HG03060 (cell line): ENCODE measurements around the gene CD8B.
A peak's percentile ranks its signal among the peaks of the same experiment; 100 is the strongest.
"Not testable (repeated sequence)": the region's sequence is repeated elsewhere in the genome, so short reads cannot be mapped to it uniquely, and the experiment has no call there.

Experiments
- ATAC-seq: cut with Tn5 transposase; IDR thresholded peaks from one replicate; pipeline ENCODE4 v1.9.1; 2021; ENCODE audit warnings: low read depth, moderate number of reproducible peaks; ENCODE audit not compliant: unreplicated experiment

The CD8B gene

DNA sequence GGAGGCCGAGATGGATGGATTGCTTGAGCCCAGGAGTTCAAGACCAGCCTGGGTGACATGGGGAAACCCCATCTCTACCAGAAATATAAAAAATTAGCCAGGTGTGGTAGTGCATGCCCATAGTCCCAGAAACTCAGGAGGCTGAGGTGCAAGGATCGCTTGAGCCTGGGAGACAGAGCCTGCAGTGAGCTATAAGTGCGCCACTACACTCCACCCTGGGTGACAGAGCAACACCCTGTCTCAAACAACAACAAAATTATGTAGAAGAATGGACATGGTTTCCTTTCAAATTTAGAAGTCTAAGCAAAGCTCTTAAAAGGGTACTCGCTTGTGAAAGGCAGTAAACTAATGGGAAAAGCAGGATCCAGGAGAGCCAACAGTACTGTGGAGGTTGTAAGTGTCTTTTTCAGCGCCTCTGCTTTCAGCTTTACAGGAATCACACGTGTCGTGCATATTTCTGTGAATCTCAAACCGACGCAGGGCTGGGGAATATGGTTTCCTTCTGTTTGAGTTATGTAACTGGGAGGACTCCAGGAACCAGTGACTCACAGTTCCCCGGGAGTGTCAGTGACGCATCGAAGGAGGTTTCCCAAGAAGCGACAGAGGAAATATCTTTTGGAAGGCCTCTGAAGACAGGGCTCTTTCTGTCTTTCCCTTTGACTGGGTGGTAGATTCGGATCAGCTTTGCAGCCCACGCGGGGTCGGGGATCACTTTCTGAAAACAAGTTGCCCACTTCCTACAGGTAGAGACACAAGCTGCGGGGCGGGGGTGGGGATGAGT lies 24.6 kb downstream of the CD8B start:
- ATAC-seq, result not testable (repeated sequence)

DNA sequence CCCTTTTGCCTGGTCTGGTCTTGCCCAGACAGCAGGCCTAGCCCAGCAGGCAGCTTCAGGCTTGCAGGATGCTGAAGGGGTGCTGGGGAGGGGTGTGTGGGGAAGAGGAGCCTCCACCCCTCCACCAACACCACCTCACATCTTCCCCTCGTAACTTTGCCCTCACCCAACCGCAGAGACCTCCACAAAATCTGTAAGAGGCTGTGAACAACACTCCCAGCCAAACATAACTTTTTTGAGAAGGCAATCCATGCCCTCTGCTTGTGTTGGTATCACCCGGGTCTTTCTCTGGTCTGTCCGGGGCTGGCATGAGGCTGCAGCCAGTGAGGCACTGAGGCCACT lies 26.2 kb downstream of the CD8B start:
- not testable (repeated sequence) for ATAC-seq

DNA sequence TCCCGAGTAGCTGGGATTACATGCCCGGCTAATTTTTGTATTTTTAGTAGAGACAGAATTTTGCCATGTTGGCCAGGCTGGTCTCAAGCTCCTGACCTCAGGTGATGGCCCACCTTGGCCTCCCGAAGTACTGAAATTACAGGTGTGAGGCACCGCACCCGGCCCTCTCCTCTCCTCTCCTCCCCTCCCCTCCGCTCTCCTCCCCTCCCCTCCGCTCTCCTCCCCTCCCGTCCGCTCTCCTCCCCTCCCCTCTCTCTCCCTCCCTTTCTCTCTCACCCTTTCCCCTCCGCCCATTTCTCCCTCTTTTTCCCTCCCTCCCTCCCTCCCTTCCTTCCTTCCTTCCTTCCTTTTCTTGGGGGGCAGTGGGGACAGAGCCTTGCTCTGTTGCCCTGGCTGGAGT lies 28.4 kb downstream of the CD8B start:
- ATAC-seq, result no peak

DNA sequence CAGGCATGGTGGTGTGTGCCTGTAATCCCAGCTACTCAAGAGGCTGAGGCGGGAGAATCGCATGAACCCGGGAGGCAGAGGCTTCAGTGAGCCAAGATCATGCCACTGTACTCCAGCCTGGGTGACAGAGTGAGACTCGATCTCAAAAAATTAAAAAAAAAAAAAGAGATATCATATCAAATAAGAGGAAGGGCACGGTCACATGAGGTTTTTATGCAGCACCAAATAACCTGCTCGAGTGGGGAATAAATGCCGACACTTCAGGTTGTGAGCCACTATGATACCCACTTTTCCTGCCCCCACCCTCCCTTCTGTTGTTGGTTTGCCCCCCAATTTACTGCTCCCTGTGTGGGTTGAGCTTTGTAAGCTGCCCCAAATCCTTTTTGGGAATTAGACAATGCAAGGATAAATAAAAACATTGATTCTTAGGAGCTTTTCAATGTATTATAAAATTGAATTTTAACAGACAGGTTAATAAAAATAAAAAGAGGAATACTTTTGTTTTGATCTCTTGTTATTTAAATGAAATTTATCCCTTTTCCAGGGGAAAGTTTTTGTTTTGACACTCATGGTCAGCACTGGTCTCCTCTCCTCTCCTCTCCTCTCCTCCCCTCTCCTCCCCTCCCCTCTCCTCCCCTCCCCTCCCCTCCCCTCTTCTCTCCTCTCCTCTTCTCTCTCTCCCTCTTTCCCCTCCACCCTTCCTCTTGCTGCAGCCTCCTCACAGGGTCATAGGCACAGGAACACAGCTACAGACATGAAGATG lies 29.2 kb downstream of the CD8B start:
- no peak for ATAC-seq

DNA sequence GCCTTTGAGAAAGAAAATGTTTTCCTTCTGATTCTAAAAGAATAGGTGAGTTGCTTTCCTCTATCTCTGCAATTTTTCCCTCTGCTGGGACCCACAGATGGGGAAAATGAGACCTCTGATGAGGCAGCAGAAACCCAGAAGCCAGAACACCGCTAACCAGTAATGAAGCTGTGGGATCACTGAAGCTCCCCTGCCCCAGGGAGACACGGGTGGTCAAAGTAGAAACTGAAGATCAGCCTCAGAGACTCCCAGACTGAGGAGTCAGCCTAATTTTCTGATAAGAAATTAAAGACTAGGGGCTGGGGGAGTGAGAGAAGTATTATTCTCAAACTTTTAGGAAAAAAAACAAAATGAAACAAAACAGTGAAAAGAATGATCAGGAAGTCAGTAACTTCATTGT lies 30.1 kb downstream of the CD8B start:
- no peak for ATAC-seq

DNA sequence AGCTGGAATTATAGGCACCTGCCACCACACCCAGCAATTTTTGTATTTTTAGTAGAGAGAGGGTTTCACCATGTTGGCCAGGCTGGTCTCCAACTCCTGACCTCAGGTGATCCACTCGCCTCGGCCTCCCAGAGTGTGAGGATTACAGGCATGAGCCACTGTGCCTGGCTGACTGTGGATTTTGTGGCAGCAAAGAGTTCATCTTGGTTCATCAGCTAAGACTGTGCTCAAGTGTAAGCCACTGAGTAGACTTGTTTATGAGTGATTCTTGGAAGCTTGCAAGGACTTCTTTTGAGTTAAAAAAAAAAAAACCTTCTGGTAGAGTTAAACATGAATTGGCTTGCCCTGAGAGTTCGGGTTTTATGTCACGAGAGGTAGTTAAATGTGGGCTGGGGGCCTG lies 34.7 kb downstream of the CD8B start:
- ATAC-seq, result no peak

DNA sequence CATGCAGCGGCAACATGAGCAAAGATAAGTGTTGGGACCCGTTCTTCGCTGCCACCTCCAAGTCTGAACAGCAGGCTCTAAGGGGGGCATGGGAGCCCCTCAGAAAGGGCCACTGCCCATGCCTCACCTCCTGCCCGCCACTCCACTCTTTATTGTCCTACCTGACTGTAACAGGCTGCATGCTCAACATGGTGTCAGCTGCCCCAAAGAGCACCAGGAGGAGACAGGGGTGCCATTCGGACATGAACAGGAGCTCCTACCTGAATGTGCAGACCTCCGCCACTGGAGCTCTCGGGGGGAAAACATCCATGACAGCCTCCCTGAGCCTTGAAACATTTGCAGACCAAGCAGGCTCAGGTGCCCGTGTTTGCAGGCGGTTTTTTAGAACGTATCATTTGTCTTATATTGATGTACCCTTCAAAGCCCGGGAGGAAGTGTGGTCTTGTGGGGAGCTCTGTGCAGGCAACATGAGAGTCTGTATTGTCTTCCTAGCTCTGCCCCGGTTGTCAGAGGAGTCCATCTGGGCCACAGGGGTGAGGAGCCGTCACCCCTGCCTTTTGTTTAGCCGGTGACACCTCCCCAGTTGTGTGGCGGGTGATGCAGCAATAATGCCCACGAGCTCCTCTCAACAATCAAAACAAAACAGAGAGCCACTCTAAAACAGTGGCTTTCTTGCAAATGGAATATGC lies 35.8 kb downstream of the CD8B start:
- ATAC-seq, result no peak

DNA sequence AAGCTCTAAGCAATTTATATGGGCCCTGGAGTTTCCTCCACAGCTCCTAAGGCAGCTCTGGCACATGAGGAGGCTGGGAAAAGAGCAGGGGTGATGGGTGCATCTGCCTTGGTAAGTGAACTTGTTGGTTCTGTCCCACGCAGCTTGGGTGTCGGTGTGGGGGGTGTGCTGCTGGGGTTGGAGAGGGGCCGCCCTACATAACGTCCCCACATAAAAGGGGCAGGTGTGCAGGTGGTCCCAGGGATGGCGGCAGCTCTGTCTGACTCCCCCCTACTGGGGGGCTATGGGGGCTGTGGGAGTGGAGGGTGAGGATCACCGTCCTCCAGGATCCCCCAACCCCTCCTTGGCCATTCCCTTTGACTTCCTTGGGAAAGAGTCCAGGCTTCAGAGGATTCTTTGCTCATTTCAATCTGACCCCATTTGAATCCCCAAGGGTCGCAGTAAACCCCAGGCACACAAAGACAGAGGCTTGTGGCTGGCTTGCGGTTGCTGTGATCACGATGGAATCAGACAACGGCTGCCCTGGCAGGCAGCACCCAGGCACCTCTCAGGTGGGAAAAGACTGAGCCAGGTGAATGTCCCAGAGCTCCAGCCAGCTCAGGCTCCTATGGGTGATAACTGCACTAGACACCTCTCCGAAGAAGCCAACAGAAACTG lies 36.5 kb downstream of the CD8B start:
- no peak for ATAC-seq

DNA sequence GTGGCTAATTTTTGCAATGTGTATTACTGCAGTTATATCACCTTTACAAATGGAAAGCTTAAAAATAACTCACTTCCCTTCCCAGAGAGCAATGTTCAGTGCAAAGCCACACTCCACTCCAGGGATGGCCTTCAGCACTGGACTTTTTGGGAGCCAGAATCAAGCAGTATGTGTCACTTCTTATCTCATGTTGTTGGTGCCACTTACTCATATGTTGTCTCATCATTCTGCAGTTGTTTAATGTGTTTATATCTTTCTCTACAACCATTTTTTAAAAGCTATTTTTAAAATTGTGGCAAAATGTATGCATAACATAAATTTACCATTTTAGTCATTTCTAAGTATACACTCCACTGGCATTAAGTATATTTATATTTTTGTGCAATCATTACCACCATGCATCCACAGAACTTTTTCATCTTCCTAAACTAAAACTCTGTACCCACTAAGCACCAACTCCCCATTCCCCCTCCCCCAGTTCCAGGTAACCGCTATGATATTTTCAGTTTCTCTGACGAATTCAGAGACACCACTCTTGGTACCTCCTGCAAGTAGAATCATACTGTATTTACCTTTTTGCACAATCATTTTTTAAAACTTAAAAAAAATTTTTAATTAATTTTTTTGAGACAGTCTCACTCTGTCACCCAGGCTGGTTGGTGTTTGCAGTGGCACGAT lies 38.9 kb downstream of the CD8B start:
- ATAC-seq, result no peak

DNA sequence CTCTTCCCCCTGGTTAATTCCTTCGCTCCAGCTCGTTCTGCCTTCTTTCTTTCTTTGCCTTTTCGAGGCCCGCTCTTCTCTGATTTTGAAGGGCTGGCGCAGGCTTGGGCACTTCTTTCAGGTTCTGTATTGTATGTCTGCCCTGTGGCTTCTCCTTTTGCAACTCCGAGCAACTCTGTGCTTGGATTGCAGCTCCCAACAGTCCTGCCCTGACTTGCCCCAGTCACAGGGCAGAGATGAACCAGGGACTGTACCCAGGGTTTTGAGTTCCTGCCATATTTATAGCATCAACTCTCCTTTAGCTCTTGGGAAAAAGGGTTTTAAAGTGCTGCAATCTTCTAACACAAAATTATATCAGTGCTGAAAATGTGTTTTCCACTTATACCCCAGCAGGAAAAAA lies 39.8 kb downstream of the CD8B start:
- ATAC-seq, result no peak

DNA sequence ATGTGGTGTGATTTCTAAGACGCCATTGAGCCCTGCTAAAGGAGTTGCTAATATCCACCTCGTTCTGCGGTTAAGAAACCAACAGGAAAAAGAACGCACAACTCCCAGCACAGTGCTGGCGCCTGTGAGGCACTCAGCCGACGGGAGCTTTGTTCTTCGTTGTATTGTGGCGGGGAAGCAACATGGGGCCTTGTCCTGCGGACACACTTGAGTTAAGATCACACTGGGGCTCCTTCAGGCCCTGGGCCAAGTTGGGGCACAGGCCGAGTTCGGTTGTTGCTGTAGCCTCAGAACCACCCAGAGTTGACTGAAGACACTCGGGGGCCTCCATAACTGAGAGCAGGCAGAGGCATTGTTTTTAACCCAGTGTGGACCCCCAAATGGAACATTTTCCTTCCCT lies 40.4 kb downstream of the CD8B start:
- ATAC-seq, result no peak

DNA sequence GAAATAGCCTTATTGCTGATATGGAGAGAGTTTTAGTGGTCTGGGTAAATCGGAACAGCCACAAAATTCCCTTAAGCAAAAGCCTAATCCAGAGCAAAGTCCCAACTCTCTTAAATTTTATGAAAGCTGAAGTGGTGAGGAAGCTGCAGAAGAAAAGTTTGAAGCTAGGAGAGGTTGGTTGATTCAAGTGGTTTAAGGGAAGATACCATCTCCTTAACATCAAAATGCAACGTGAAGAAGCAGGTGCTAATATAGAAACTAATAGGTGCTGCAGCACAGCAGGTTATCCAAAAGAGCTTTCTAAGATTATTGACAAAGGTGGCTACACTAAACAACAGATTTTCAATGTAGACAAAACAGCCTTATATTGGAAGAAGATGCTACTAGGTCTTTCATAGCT lies 42.7 kb downstream of the CD8B start:
- no peak for ATAC-seq

DNA sequence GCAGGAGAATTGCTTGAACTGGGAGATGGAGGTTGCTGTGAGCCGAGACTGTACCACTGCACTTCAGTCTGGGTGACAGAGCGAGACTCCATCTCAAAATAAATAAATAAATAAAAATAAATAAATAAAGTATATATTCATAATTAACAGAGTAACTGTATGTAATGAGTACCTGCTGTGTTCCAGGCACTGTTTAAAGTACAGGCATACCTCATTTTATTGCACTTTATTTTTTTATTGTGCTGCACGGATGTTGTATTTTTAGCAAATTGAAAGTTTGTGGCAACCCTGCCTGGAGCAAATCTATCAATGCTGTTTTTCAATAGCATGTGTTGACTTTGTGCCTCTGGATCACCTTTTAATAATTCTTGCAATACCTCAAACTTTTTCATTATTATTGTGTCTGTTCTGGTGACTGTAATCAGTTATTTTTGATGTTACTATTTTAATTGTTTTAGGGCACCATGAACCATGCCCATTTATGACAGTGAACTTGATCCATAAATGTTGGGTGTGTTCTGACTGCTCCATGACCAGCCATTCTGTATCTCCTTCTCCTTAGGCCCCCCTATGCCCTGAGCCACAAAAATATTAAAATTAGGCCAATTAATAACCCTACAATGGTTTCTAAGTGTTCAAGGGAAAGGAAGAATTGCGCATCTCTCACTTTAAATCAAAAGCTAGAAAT lies 43.4 kb downstream of the CD8B start:
- ATAC-seq, result no peak

DNA sequence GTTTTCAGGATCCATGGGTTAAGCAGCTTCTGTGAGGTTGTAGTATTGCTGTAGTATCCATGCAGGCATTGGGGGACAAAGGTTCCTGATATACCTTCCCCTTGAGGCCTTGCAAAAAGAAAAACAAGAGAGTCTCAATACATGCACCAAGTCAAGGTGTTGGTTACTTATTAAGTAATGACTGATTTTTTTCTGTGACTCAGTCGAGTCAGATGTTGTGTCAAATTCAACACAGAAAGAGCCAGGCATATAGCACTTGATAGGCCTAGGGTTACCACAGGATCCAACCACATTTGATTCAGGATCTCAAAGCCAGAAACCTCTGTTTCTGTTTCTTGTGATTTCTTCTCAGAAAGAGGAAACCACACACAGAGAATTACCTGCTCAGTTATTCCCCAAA lies 46.1 kb downstream of the CD8B start:
- ATAC-seq, result no peak

DNA sequence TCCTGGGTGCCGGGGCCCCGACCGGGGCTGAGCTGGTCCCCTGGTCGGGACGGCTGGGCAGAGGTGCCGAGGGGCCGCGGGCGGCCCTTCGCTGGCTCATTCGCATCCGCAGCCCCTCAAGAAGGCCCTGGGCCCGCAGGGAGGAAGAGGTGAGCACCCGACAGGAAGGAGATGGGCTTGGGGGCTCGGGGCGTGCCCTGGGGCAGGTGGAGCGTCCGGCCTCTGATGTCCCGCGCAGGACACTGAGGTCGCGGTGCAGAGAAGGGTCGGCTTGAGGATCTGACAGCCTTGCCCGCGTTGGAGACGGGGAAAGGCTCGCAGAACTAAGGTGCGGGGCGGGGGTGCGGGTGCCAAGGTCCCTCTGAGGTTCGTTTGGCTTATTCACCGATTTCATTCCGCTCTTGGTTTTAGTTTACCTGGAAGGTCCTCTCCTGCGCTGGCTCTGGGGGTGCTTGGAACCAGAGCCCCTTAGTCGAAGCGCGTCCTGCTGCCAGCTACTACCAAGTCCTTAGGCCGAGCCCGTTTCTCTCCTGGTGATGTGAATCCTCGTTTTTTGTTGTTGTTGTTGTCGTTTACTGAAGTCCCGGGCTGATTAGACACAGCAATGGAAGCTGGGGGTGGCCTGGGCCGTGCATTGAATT lies 52.1 kb downstream of the CD8B start:
- ATAC-seq, result no peak

DNA sequence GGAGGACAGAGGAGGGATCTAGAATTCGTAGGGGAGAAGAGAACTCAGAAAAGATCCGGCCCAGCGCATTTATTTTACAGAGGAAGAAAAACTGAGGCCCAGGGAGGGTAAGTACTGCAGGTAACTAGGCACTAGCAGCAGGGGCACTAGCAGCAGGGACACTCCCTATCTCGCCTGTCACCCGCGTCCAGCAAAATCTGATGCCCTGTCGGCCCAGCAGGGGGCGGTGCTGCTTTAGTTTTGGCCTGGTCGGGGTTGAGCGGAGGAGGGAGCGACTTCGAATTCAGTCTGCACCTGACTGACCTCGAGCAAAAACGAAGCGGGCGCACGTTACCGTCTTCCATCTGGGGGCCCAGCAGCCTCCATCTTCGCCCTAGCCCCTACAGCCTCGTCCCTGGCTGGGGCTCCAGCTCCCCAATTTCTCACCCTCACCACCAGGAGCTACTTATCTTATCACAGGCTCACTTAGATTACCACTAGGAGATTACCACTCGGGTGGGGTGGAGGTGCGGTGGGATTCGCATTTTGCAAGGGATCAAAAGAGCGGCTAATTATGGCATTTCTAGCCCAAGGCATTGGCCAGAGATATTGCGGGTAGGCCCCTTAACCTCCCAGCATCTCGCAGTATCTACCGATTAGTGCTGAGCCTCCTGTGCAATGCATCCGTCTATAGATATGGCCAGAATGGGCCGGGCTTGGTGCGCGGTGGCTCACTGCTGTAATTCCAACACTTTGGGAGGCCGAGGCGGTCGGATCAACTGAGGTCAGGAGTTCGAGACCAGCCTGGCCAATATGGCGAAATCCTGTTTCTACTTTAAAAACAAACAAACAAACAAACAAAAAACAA lies 53.1 kb downstream of the CD8B start:
- peak; percentile 88 for ATAC-seq

DNA sequence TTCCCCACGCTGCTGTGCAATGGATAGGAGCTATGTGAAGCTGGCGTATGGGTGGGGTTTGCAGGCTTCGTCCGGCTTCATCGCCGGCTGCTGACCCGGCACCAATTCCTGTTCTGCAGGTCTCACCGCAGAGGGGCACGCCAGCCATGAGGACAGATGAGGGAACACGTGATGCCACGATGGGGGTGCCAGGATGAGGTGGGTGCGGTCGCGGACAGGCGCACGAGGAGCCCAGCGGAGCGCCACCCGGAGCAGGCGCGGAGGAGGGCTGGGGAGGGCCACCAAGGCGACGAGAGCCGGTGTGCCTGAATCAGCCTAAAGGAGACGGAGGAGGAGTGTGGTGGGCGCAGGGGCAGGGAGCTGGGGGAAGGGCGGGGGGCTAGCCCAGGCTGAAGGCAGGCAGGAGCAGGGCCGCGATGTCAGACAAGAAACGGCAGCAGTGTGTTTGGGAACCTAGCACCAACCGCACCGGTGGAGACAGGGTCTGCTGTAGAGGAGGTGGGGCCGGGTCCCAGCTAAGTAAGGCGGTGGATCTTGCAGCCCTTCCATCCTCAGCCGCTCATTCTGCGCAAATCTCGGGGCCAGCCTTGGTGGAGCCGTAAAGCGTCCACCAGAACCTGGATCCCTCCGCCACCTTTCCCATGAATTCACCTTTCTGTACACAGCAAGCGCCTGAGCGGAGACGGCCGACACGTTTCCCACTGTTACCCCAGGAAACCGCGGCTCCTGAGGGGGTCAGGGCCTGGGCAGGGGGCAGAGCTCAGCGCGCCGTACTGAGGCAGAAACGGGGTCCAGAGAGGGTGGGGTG lies 54.0 kb downstream of the CD8B start:
- ATAC-seq, result no peak

DNA sequence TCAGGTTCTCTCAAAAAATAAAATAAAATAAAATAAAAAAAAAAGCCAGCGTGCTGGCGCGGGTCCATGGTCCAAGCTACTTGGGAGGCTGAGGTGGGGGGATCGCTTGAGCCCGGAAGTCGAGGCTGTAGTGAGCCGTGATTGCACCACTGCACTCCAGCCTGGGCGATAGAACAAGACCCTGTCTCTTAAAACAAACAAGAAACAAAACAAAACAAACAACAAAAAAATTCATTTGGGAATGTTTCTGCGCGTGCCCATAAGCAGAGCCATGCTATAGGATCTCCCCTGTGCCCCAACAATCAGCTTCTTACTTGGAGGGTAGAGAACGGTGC lies 54.6 kb downstream of the CD8B start:
- no peak for ATAC-seq
